Measurements from ENCODE around the gene NPAS3. TPM values are rescaled to one million over a fixed set of nuclear protein-coding genes. Genes with fewer than 3 reads are reported as not detected.

Gene NPAS3
- total RNA-seq, 3 donors from 2014 or later, result 0.26 TPM; not detected in 2

DNA sequence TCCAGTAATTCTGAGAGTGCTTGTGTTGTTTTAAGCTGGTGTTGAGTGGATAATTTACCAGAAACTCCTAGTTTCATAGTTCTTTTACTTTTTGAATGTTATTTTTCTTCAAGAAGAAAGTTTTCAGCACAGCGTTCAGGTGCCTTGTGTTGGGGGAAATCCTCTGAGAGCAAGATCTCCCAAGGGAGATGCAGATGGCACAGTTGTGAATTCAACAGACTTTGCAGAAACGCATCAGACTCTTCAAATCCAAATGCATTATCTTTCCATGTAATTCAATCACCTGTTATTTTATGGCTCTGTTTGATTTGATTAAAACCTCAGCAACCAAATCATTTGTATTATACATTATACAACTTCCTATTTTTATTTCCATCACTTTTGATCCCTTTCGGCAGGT is 572.3 kb downstream of the NPAS3 start:
- DNase-seq (no peak), ATAC-seq (no peak)
- peaks cover under 1% of the 10 kb centered on the region for H3K9me3 Mint-ChIP-seq
- H3K27me3 Mint-ChIP-seq (ENCODE audit: low read depth), result peaks cover 2% of the 10 kb centered on the region
- no peaks in the 10 kb centered on the region for H3K36me3 Mint-ChIP-seq (ENCODE audit: insufficient read depth)
- no peak overlapping the region for H3K4me3 Mint-ChIP-seq
- no peaks in the 10 kb centered on the region for H3K4me1 Mint-ChIP-seq (ENCODE audit: low read depth)

- DNase-seq (no peak), ATAC-seq (no peak)
- Mint-ChIP-seq H3K9me3 (no peaks in the 10 kb centered on the region), H3K27me3 (ENCODE audit: low read depth) (peaks cover 2% of the 10 kb centered on the region), H3K4me3 (no peak overlapping the region), H3K4me1 (ENCODE audit: low read depth) (no peaks in the 10 kb centered on the region), H3K36me3 (ENCODE audit: insufficient read depth) (no peaks in the 10 kb centered on the region)
Observed at GRCh38 chr14:33511851-33512640, 573.4 kb downstream of the NPAS3 start.

- no peak overlapping the region for H3K4me3 Mint-ChIP-seq
- H3K27me3 Mint-ChIP-seq (ENCODE audit: low read depth), result no peaks in the 10 kb centered on the region
- ATAC-seq (no peak), DNase-seq (no peak)
- no peaks in the 10 kb centered on the region for H3K9me3 Mint-ChIP-seq
- no peaks in the 10 kb centered on the region for H3K4me1 Mint-ChIP-seq (ENCODE audit: low read depth)
- H3K36me3 Mint-ChIP-seq (ENCODE audit: insufficient read depth), result no peaks in the 10 kb centered on the region
Observed at GRCh38 chr14:33515441-33515840, 576.8 kb downstream of the NPAS3 start.

DNA sequence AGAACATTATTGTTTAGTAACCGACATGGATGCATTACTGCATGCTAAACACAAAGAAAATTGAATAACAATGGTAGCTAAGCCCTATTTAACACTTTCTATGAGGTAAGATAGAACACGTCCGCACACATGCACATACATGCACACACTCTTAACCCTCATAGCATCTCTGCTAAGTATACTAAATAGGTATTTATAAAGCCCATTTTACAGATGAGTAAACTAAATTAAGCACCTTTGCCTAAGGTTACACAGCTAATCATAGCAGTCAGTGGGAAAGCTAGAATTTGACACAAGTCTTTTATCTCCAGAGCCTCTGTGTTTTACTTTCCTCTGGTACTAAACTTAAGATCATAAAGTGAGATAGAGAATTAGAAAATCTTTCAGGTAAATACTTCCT is 577.2 kb downstream of the NPAS3 start:
- Mint-ChIP-seq H3K27me3 (ENCODE audit: low read depth) (no peaks in the 10 kb centered on the region), H3K4me1 (ENCODE audit: low read depth) (no peaks in the 10 kb centered on the region), H3K4me3 (no peak overlapping the region), H3K9me3 (no peaks in the 10 kb centered on the region), H3K36me3 (ENCODE audit: insufficient read depth) (no peaks in the 10 kb centered on the region)
- ATAC-seq (no peak), DNase-seq (no peak)

DNA sequence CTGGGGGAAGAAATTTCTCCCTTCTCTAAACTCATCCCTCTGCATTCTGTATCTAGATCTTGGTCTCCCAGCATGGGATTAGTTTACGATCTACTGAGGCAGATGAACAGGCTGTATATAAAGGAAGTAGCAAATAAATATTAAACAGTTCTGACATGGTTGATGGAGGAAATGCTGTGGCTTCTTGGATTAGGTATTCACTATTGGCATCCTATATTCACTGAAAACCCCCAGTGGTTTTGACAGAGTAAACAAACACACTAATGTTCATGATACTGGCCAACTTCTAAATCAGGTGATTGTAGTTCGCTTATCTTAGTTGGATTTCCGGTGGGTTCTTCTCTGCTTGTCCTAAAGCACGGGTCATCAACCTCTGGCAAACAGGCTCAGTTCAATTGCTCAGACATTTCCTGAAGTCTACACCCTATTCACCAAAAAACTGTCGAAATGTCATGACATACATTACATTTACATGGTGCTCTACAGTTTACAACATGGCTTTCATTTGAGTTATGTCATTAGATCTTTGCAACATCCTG is 578.3 kb downstream of the NPAS3 start:
- Mint-ChIP-seq H3K27me3 (ENCODE audit: low read depth) (no peaks in the 10 kb centered on the region), H3K9me3 (no peaks in the 10 kb centered on the region), H3K36me3 (ENCODE audit: insufficient read depth) (no peaks in the 10 kb centered on the region), H3K4me1 (ENCODE audit: low read depth) (no peaks in the 10 kb centered on the region), H3K4me3 (no peak overlapping the region)
- ATAC-seq (no peak), DNase-seq (no peak)

DNA sequence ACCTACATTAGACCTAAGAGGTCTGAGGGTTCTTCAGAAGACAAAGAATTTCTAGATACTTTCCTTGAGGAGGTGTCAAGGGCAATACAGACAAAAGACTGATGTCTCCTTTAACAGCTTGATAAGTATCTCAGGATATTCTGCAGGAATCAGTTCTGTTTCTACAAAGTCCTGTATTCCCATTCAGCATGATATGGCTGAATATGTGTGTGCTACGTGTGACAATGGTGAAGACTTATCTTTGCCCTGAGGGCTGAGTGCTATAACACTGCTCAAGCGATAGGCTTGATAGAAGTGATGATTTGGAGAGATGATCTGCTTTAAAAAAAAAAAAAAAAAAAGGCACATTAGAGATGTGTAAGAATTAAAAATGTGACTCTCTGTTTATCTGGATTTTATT is 582.5 kb downstream of the NPAS3 start:
- H3K27me3 Mint-ChIP-seq (ENCODE audit: low read depth), result no peaks in the 10 kb centered on the region
- no peaks in the 10 kb centered on the region for H3K4me1 Mint-ChIP-seq (ENCODE audit: low read depth)
- ATAC-seq, result no peak

DNA sequence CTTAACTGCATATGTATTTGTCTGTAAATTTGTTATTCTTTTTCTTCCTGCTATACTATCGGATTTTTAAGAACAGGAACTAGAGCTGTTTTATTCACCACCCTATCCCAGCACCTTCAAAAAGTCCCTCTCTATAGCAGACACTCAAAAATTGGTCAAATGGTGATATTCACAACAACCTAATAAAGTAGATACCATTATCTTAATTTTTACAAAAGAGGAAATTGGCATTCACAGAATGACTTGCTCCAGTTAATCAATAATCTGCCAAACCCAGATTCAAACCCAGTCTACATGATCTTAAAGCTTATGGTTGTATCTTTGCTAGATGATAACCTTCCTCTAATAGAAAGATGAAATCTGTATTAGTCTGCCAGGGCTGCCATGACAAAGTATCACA is 585.6 kb downstream of the NPAS3 start:
- H3K36me3 Mint-ChIP-seq (ENCODE audit: insufficient read depth), result no peaks in the 10 kb centered on the region
- H3K4me3 Mint-ChIP-seq, result no peak overlapping the region
- H3K27me3 Mint-ChIP-seq (ENCODE audit: low read depth), result no peaks in the 10 kb centered on the region
- DNase-seq (no peak), ATAC-seq (no peak)
- H3K4me1 Mint-ChIP-seq (ENCODE audit: low read depth), result no peaks in the 10 kb centered on the region
- H3K9me3 Mint-ChIP-seq, result no peaks in the 10 kb centered on the region

More for the DNA sequence above, 582.5 kb downstream of the NPAS3 start:
- Mint-ChIP-seq H3K4me3 (no peak overlapping the region), H3K9me3 (no peaks in the 10 kb centered on the region), H3K36me3 (ENCODE audit: insufficient read depth) (no peaks in the 10 kb centered on the region)
- DNase-seq, result no peak

GRCh38 chr14:33525626-33526025 is 586.9 kb downstream of the NPAS3 start:
- H3K4me1 Mint-ChIP-seq (ENCODE audit: low read depth), result no peaks in the 10 kb centered on the region
- DNase-seq (no peak), ATAC-seq (no peak)
- H3K9me3 Mint-ChIP-seq, result no peaks in the 10 kb centered on the region
- no peaks in the 10 kb centered on the region for H3K27me3 Mint-ChIP-seq (ENCODE audit: low read depth)
- H3K4me3 Mint-ChIP-seq, result no peak overlapping the region
- no peaks in the 10 kb centered on the region for H3K36me3 Mint-ChIP-seq (ENCODE audit: insufficient read depth)

DNA sequence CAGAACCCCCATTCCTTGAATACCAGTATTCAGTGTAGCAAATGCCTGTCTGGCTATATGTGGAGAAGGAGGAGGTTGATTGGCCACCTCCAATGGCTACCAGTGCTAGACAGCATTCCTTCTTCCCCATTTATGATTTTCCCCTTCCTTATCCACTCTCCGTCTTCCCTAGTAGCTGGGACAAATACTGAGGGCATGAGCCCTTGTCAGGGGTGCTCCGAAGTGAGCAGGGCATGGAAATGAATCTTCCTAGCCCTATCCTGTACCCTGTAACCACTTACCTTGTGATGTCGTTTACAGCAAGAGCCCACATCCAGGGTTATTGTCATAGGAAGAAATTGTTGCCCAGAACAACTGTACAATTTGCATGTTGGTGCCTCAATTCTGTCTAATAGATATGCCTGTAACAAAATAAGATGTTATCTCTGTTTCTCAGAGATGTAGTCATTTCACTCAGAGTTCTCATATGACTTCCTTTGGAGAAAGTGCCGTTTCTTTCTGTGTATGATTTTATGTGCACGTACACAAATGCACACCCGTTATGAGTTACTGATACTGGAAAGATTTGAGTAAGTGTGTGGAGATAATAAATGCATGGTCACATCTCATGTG is 588.5 kb downstream of the NPAS3 start:
- no peak overlapping the region for H3K4me3 Mint-ChIP-seq
- ATAC-seq (no peak), DNase-seq (no peak)
- H3K4me1 Mint-ChIP-seq (ENCODE audit: low read depth), result no peaks in the 10 kb centered on the region
- H3K9me3 Mint-ChIP-seq, result no peaks in the 10 kb centered on the region
- no peaks in the 10 kb centered on the region for H3K27me3 Mint-ChIP-seq (ENCODE audit: low read depth)
- no peaks in the 10 kb centered on the region for H3K36me3 Mint-ChIP-seq (ENCODE audit: insufficient read depth)

GRCh38 chr14:33528655-33529054 is 590.0 kb downstream of the NPAS3 start:
- ATAC-seq (no peak), DNase-seq (no peak)
- Mint-ChIP-seq H3K27me3 (ENCODE audit: low read depth) (no peaks in the 10 kb centered on the region), H3K4me3 (no peak overlapping the region), H3K36me3 (ENCODE audit: insufficient read depth) (no peaks in the 10 kb centered on the region), H3K4me1 (ENCODE audit: low read depth) (no peaks in the 10 kb centered on the region), H3K9me3 (no peaks in the 10 kb centered on the region)

DNA sequence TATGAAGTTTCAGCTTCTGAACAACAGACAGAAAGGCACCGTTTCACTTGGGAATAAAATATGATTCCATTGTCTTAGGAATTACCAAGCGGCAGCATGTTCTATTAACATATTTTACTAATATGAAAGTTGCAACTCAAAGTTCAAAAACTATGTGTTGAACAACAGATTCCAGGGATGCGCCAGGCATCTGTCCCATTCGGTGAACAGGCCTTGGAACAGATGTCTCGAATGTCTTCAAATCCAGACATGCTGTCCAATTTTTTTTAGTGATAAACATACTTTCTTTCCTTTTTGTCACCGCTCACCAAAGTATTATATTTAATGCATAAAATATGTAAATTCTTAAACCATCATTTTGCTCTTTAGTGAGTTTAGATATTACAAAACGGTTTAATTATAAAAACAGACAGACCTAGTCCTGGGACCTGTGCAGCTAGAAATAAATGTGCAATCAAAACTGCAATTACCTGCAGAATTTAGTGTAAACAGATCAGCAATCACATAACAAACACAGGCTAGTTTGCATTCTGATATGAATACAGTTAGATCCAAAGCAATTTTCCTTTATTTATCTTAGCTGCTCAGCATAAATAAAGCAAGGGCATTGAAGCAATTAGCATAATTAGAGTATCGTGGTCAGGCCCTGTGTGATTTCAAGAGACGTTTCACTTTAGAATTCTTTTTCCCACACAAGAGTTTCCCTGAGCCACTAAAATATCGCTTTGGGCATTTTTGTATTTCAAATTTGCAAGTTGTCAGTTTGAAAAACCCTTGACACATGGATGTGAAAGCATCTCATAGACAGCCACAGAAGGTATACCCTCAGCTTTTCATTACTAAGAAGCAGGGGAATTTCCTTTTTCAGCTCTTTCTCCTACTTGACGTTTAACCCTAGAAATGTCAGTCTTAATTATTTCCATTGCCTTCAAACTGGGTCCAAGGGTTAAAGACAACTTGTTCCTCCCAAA is 591.4 kb downstream of the NPAS3 start:
- DNase-seq (no peak), ATAC-seq (no peak)
- H3K36me3 Mint-ChIP-seq (ENCODE audit: insufficient read depth), result no peaks in the 10 kb centered on the region
- no peaks in the 10 kb centered on the region for H3K9me3 Mint-ChIP-seq
- H3K4me1 Mint-ChIP-seq (ENCODE audit: low read depth), result no peaks in the 10 kb centered on the region
- no peaks in the 10 kb centered on the region for H3K27me3 Mint-ChIP-seq (ENCODE audit: low read depth)
- no peak overlapping the region for H3K4me3 Mint-ChIP-seq

- no peak for ATAC-seq
- H3K9me3 Mint-ChIP-seq, result no peaks in the 10 kb centered on the region
- H3K4me3 Mint-ChIP-seq, result no peak overlapping the region
Observed at GRCh38 chr14:33532553-33532952, 593.9 kb downstream of the NPAS3 start.

GRCh38 chr14:33534104-33534503 is 595.4 kb downstream of the NPAS3 start:
- Mint-ChIP-seq H3K36me3 (ENCODE audit: insufficient read depth) (no peaks in the 10 kb centered on the region), H3K4me1 (ENCODE audit: low read depth) (no peaks in the 10 kb centered on the region), H3K27me3 (ENCODE audit: low read depth) (no peaks in the 10 kb centered on the region), H3K9me3 (no peaks in the 10 kb centered on the region), H3K4me3 (no peak overlapping the region)
- DNase-seq, result no peak
- ATAC-seq, result no peak

More at GRCh38 chr14:33532553-33532952, 593.9 kb downstream of the NPAS3 start:
- H3K27me3 Mint-ChIP-seq (ENCODE audit: low read depth), result no peaks in the 10 kb centered on the region
- no peaks in the 10 kb centered on the region for H3K36me3 Mint-ChIP-seq (ENCODE audit: insufficient read depth)
- no peaks in the 10 kb centered on the region for H3K4me1 Mint-ChIP-seq (ENCODE audit: low read depth)
- DNase-seq, result no peak

DNA sequence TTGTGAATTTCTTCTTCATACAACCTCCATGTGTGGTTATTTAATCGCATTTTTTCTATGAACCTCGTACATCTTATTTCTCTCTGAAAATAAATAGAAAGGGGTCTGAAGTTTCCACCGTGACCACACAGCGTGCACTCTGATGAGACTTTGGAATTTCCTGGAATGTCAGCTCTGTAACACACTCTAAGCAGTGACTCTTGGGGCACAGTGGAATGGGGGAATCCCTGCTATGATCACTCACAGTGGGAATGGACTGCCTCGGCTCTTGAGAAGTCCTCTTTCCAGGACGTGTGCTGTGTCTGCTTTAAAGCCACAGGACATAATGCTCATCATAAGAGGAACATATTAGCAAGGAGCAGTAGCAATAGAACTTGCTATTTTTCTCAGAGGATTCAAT is 596.0 kb downstream of the NPAS3 start:
- no peaks in the 10 kb centered on the region for H3K9me3 Mint-ChIP-seq
- H3K4me1 Mint-ChIP-seq (ENCODE audit: low read depth), result no peaks in the 10 kb centered on the region
- H3K4me3 Mint-ChIP-seq, result no peak overlapping the region
- no peaks in the 10 kb centered on the region for H3K36me3 Mint-ChIP-seq (ENCODE audit: insufficient read depth)
- ATAC-seq (no peak), DNase-seq (no peak)
- H3K27me3 Mint-ChIP-seq (ENCODE audit: low read depth), result no peaks in the 10 kb centered on the region

Data from activated T-cell treated with anti-CD3 and anti-CD28 coated beads, Interleukin-2, amount 50 U/mL, for 4 hours (primary cell).